M059J (cell line): ENCODE measurements around the gene SPATA25. TPM values are rescaled to one million over a fixed set of nuclear protein-coding genes. Genes with fewer than 3 reads are reported as not detected.
"Not testable (repeated sequence)": the region's sequence is repeated elsewhere in the genome, so short reads cannot be mapped to it uniquely, and the experiment has no call there.

ENCODE experiments used
- DNase-seq: peaks from one replicate; pipeline ENCODE4 v3.0.0-alpha.2; 2012; ENCODE audit warnings: low read depth
- total RNA-seq: library from RNA; depleted of rRNA; stranded (reverse); fragments of >200 nt; shearing (Covaris generic); gene quantifications from 2 replicates; pipeline ENCODE4 v1.2.3, GENCODE V29; 2014

SPATA25 gene
- total RNA-seq, 1 experiment from 2014 or later: 0.52 TPM

DNA sequence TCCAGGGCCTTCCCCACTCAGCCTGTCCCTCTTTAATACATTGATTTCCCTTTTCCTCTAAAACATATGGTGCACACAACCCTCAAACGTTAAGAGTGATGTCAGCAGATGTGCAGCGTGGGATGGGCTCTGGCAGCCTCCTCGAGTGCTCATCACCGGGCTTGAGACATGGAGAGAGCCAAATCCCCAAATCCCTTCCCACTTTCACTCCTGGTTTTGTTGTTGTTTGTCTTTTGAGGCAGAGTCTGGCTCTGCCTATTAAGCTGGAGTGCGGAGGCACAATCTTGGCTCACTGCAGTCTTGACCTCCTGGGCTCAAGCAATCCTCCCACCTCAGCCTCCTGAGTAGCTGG, 30.3 kb upstream of the SPATA25 start:
- DNase-seq: no peak

DNA sequence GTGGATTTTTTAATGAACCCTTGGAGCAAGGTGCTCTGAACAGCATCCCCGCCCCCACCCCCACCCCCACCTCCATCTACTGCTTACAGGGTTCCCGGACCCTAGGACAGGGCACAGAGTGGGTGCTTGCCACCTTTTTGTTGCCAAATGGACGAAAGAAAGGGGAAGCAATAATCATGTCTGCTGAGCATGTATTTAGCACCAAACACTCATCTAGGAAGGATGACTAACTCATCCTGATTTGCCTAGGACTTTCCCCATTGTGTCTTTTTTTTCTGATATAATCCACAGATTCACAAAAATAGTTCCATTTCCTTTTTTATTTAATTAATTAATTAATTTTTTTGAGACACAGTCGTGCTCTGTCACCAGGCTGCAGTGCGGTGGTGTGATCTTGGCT, 25.7 kb upstream of the SPATA25 start:
- DNase-seq: no peak

DNA sequence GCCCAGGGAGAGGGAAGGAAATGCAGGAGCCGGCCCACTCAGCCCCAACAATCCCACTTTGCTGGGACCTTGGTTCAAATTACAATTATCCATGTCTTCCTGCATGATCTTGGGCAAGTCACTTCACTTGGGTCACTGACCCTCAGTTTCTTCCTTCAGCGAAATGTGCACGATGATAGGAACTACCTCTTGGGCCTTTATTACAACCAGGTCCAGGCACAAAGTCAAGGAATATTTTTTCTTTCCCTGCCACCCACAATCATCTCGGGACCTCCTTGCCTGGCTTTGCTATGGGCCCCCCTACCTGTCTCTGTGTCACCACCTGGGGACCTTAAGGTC, 24.9 kb upstream of the SPATA25 start:
- DNase-seq: no peak

DNA sequence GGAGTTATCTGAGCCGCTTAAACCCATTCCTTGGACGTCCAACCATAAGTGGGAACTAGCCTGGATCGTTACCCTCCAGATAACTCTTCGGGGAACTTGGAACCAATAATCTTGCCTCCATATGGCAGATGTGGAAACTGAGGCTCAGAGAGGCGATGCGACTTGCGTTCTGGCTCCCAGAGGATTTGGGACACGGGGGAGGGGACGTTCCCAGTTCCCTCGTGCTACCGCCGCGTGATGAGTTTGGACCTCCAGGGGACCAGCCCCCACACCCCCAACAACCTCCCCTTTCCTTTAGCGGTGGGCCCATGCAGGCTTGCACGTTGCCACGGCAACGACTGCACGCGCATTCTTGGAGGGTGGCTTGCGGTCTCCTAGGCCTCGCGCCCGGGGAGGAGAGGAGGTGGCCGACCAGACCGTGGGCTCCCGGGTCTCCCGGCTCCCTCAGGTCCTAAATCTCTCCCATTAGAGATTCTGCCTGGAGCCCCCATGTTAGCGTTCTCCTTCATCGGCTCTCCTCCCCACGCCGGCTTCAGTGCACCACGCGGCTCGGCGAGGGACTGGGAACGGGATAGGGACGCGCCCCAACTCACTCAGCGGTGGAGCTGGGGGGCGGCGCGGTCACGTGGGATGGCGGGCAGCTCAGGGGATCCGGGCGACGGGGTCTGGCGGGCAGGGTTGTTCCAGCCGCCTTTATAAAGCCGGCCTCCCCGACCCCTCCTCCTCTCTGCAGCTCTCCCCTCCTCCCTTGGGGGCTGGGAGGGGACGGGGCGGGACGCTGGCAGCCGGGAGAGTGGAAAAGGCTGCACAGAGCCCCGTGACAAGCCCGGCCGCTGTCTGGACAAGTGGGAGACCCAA, 24.3 kb upstream of the SPATA25 start, which contains the start of gene PLTP:
Gene PLTP, minus strand, starts transcription at position 670 of the 858 bp plus-strand sequence. CDS start 703 bp downstream, outside the sequence.
- peak; percentile 82 for DNase-seq

DNA sequence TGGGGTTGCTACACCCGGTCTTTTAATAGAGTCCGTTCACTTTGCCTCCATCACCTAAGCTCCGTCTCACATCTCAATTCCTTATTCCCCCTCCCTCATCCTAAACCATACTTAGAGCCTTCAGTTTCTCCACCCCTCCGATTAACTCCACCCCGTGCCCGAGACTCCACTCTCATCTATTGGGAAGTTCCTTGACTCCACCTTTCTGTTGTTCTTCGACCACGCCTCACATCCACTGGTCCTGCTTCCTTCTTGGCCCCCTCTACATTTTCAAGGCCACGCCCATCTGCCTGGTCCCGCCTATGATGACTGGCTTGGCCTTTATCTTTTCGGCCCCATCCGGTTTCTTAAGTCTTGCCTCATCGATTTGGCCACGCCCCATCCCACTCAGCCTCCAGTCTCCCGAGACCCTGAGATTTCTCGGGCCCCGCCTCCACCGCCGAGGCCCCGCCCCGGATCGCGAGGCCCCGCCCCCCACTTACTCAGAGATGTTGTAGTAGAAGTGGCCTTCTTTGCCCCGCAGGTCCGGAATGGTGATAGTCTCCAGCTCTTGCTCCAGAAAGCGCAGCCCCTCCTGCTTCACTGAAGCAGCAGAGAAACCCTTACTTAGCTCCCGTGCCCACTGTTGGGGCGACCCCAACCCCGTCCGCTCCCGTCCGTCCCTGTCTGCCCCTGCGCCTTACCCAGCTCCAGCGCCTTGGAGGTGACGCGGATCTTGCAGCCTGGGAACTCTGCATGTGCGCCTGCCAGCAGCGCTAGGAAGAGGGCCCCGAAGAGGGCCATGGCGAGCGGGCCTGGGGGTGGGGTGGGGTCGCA, 23.5 kb upstream of the SPATA25 start:
- DNase-seq: peak; percentile 99

DNA sequence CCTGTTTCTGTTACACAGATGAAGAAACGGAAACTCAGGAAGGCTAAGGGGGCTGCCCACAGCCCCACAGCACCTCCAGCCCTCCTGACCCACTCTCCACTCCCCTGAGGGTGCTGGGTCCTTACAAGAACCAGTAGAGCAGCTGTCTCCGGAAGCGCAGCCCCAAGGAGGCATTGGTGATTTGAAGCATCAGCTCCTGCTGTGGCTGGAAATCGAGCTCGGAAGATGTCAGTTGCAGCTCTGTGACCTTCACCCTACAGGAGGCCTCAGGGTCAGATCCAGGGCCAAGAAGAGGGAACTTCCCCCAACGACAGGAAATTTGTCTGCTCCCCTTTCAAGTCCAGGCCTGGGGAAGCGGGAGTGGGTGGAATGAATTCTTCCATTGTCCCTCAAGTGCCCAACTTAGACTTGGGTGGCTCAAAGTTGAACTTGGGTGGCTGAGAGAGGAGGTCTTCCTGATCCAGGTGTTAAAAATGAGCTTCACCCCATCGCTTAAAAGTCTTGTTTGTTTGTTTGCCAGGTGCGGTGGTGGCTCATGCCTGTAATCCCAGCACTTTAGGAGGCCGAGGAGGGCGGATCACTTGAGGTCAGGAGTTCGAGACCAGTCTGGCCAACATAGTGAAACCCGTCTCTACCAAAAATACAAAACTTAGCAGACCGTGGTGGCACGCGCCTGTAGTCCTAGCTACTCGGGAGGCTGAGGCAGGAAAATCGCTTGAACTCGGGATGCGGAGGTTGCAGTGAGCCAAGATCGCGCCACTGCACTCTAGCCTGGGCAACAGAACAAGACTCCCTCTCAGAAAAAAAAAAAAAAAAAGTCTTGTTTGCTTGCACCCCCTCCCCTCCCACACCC, 22.6 kb upstream of the SPATA25 start:
- DNase-seq: no peak

DNA sequence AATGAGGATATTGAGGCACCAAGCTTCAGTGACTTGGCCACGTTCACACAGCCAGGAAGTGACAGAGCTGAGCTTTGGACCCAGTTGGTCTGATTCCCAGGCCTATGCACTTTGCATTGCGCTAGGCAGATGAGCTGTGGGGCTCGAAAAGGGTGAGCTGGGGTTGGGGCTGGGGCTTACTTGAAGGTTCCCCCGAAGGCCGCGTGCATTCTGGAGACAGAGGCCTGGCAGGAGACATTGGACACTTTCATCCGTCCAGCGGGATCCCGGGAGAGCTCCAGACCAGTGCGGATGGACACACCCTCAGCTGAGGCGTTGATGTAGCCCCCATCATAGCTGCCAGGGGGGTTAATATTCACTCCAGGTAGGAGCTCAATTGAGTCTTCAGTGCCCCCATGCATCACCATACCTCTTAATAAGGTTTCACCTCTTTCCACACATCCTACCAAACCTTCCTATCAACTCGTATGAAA, 21.9 kb upstream of the SPATA25 start:
- DNase-seq: no peak

DNA sequence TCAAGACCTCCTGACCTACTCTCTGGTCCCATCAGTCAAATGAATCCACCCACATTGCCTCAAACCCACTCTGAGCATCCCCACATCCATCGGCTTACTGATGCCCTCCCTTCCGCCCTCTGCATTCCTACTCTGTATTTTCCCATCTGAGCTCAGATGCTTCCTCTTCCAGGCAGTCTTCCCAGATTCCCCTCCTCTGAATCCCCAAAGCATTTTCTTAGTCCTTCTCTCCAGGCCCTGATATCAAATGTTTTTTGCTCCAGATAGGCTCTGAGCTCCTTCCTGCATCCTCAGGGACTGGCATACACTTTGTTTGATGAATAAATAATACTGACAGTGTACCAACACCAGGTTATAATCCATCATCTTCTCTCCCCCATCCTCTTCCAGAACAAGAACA, 20.7 kb upstream of the SPATA25 start:
- DNase-seq: no peak

DNA sequence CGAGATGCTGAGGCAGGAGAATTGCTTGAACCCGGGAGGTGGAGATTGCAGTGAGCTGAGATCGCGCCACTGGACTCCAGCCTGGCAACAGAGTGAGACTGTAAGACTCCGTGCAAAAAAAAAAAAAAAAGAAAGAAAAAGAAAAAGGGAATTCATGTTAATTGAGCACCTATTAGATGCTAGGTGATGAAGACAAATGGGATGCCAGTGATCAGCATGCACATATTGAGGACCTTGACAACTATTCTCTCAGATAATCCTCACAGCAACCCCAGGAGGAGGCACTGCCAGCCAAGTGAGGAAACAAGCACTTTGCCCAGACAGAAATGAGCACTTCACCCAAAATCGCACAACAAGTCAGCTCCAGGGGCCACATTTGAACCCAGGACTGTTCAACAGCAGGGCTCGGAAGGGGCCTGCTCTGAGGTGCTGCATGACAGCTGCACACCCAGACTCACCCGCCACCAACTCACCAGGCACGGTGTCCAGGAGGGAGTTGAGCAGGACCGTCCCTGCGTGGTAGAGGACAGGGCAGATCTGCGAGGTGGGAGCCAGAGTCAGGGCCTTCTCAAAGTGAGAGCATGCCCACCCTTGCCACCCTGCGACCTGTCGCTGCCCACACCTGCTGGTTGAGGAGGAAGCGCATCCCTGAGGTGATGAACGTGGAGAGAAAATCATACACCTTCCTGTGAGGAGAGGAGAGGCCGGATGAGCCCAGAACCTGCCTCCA, 20.0 kb upstream of the SPATA25 start:
- DNase-seq: no peak

DNA sequence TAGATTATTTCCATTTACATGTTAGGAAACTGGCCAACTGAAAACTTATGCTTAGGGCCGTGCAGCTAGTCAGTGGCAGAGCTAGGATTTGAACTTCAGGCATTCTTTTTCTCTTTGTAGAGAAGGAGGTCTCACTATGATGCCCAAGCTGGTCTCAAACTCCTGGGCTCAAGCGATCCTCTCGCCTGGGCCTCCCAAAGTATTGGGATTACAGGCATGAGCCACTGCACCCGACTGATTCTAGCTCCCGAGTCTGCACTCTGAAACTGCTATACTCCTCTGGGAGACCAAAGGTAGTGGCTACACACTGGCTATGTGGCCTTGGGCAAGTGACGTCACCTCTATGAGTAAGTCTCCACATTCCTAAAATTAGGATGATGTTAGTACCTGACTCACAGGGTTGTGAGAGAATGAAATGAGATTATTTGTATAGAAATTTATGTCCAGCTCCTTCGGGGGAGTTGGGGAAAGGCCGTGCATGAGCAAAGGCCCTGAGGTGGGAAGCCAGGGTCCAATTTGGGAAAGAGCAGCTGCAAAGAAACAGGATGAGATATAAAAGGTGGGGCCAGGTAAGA, 18.2 kb upstream of the SPATA25 start:
- peak; percentile 99 for DNase-seq

DNA sequence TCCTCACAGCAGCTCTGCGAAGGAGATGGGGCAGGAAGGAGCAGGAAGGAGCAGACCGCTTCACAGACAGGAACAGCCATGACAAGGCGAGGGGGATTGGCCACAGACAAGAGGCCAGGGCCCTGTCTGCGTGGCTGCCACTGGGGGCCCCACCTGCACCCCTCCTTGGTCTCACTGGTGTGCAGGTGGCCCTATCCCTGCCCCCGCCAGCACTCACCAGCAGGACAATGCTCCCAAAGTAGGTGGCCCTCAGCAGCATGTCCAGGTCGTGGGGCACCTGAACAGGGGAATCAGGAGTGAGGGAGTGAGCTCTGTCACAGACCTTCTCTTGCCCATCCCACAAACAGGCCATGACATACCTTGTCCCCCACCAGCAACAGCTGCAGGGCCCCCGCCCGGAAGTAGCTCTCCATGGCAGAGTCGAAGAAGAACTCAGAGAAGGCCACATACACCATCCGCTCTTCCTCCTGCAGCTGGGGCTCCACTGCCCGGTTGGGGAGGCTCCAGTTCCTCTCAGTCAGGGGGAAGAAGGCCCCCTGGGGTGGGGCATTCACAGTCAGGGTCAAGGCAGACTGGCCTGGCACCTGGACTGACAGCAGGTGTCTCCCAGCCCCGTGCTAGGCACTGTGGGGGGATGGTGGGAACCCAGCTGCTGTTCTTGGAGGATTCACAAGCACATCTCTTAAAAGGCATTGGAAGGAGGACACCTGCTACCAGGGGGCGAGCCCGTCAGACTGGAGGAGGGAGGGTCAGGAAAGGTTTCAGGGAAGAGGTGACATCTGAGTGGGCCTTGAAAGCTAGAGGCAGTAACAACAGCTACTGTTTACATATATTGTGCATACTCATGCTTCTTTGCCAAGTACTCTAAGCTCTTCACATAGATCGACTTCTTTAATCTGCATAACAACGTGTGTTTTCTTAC, 17.4 kb upstream of the SPATA25 start:
- no peak for DNase-seq

DNA sequence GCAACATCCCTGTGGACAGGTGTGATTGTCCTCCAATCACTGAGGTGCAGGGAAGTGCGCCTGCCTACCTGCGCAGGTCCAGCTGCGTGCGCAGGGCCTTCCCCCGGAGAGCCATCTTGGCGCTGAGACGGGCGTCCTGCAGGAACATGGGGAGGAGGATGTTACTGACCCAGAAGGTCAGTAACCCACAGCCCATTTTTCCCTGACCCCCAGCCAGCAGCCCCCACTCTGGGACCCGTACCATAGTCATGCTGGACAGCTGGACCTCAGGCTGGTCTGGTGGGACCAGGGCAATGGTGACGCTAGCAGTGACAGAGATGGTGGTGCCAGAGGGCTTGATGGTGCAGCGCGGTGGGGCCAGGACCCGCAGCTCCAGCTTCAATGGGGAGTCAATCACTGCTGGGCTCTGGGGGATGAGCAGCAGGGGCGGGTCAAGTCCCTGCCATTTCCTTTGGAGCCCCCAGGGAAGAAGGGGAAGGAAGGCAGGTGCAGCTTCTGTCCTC, 14.8 kb upstream of the SPATA25 start:
- DNase-seq: no peak

DNA sequence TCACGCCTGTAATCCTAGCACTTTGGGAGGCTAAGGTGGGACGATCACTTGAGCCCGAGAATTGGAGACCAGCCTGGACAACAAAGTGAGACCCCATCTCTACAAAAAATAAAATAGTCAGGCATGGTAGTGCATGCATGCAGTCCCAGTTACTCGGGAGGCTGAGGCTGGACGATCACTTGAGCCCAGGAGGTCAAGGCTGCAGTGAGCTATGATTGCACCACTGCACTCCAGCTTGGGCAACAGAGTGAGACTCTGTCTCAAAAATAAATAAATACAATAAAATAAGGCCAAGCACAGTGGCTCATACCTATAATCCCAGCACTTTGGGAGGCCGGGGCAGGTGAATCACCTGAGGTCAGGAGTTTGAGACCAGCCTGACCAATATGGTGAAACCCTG, 13.9 kb upstream of the SPATA25 start:
- DNase-seq: not testable (repeated sequence)

DNA sequence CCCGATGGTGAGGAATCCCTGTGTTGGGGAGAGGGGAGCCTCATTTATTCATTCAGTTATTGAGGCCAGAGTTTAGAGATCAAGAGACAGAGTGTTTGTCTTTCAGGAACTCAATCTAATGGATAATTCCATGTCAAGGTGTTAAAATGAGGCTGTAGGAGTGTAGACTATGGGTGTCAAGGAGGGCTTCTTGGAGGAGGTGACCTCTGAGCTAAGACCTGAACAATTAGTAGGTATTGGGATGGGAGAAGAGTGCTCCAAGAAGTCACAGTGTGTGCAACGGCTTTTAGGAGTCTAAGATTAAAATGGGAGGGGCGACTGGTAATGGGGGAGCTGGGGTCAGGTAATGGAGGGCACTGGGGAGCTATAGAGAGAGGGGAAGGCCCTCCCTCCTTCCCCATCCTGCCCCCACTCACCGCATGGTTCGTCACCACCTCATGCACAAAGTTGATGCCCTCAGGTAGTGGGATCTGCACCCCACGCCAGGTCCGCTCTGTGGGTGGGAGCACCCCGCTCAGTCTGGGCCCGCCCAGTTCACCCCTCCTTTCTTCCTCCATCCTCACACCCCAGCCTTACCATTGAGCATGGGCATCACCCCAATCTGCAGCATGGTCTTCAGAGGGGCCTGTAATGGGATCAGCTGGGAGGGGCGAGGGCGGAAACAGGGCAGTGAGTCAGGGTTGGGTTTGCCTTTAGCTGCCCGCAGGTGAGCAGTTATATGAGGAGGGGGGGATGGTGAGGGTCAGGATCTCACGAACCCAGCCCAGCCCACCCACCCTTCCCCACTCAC, 11.8 kb upstream of the SPATA25 start:
- DNase-seq: no peak

DNA sequence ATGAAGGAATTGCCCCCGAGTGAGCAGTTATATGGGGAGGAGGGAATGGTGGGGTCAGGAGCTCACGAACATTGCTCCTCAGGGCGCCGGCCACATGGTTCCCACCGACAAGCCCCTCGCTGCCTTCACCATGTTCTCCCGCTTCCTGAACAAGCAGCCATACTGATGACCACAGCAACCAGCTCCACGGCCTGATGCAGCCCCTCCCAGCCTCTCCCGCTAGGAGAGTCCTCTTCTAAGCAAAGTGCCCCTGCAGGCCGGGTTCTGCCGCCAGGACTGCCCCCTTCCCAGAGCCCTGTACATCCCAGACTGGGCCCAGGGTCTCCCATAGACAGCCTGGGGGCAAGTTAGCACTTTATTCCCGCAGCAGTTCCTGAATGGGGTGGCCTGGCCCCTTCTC, 10.9 kb upstream of the SPATA25 start:
- no peak for DNase-seq

DNA sequence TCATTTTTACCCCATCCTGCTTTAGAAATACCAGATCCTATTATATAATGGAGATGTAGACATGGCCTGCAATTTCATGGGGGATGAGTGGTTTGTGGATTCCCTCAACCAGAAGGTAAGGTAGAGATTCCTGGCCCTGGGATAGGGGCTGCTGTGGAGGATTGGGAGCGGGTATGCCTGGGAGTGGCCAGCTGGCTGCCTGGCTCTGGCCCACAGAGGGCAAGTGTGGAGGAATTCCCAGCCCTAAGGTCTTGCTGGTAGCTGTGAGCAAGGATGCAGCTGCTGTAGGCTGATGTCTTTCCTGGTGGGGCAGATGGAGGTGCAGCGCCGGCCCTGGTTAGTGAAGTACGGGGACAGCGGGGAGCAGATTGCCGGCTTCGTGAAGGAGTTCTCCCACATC, 10.3 kb upstream of the SPATA25 start:
- no peak for DNase-seq

DNA sequence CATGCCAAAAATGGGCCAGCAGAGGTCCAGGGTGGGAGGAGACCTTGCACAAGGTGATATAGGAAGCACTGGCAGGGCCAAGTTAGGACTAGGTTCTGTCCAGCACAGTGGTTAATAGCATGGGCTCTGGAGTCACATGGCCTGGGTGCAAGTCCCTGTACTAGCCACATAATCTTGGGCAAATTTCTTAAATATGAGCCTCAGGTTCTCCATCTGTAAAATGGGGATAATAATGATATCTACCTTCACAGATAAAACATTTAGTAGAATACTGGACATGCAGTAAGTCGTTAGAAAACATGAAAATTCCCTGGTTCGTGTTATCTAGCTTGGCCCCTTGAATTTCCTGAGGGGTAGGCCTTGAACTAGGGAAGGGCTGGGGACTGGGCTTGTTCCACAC, 9.9 kb upstream of the SPATA25 start:
- no peak for DNase-seq

DNA sequence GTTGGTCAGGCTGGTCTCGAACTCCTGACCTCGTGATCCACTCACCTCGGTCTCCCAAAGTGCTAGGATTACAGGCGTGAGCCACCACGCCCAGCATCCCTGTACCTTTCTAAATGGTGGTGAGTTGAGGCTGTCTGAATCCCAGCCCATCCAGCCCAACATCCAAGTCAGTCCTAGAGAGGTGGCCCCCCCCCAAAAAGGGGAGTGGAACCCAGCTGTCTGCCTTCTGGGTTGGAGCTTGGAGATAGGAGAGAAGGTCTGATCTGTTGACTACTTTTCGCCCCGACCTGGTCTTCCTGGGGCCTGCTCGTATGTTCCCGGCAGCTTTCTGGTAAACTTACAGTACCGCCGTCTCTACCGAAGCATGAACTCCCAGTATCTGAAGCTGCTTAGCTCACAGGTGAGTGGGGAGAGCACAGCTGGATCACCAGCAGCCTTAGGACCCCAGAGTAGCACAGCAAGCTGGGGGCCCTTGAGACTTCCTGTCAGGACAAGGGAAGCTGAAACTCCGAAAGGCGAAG, 9.3 kb upstream of the SPATA25 start:
- no peak for DNase-seq

DNA sequence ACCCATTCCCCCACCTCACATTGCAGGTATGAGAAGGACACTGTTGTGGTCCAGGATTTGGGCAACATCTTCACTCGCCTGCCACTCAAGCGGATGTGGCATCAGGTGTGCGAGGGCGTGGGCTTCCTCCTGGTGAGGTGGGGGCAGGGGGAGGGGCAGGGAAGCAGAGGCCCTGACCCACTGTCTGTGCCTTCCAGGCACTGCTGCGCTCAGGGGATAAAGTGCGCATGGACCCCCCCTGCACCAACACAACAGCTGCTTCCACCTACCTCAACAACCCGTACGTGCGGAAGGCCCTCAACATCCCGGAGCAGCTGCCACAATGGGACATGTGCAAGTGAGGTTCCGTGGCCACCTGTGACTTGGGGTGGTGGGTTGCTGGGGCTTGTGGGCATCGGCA, 7.4 kb upstream of the SPATA25 start:
- DNase-seq: no peak
